Muscle of leg (tissue), 11 donors: Measurements from ENCODE around the gene GMDS. TPM values are rescaled to one million over a fixed set of nuclear protein-coding genes. Genes with fewer than 3 reads are reported as not detected.

Experiments used
- DNase-seq: peaks from one replicate; pipeline ENCODE4 v3.0.0; 2013
- H3K27ac ChIP-seq: one replicate; pipeline ENCODE4 v1.5.1; 2013; ENCODE audit warnings: mild to moderate bottlenecking, low read length, control low read depth
- H3K27me3 ChIP-seq: one replicate; pipeline ENCODE4 v1.6.1; 2013; ENCODE audit warnings: low read length; ENCODE audit not compliant: control insufficient read depth, insufficient read depth
- H3K36me3 ChIP-seq: one replicate; pipeline ENCODE4 v1.6.1; 2013; ENCODE audit warnings: low read length; ENCODE audit not compliant: control insufficient read depth, insufficient read depth
- H3K4me1 ChIP-seq: one replicate; pipeline ENCODE4 v1.6.1; 2013; ENCODE audit warnings: low read length; ENCODE audit not compliant: control insufficient read depth, insufficient read depth
- H3K4me3 ChIP-seq: one replicate; pipeline ENCODE4 v1.5.1; 2013; ENCODE audit warnings: low read length, control low read depth
- H3K9me3 ChIP-seq: replicated peaks from 2 replicates; pipeline ENCODE4 v1.6.1; 2013; ENCODE audit warnings: low read depth, low read length; ENCODE audit not compliant: control insufficient read depth
- whole genome bisulfite sequencing: methylation state at CpG from one replicate; pipeline ENCODE4 v1.1.5; 2013; ENCODE audit warnings: missing lambda C conversion rate; ENCODE audit not compliant: insufficient coverage; 5-methylcytosine and 5-hydroxymethylcytosine counted together
- polyA plus RNA-seq, 8 donors: library from polyadenylated mRNA; unstranded; fragments of 120-200 nt; gene quantifications; one replicate each; pipeline versions ENCODE4 v1.2.1 to v1.2.3, GENCODE V29; 2013; ENCODE audit warnings: inconsistent platforms in 1 of 8, low replicate concordance in 1 of 8; ENCODE audit not compliant: insufficient read length in 8 of 8, insufficient read depth in 1 of 8
- total RNA-seq: library from RNA; stranded (reverse); fragments of 120-200 nt; gene quantifications from one replicate; pipeline ENCODE4 v1.2.4, GENCODE V29; 2013

GMDS gene
- total and polyA plus RNA-seq, 9 donors, result 3.9 to 17.0 (median 11.9) TPM

DNA sequence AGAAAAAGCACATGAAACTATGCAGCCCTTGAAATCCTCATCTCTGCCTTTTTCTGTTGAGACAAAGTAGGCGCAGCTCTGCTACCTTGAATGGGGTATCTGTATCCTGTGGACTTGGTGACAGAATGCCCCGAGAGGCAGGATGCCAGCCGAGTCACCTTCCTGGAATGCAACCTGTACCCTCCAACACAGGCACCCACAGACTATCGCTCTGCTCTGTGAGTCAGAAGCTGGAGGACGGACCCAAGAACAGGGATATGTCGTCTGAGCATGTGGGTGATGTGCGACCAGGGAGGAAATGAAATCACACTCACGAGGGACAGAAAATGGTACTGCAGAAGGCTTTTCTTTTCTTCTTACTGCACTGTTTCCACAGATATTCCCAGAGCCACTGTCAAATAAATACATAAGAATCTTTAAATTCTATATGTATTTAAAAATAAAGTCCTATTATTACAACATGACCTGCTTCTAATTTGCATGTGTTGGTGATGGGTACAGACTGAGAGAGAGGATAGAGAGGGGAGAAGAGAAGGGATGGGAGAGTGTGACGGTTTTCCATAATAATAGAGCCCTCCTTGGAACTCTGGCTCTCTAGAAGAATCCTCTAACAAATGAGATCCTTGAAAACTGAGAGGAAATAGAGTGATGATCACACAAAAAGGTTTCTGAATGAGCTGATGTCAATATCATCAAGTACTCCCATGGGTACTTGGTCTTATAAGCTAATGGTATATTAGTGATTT, 327.6 kb downstream of the GMDS start:
- no peaks in the 10 kb centered on the region for H3K27me3 ChIP-seq
- H3K36me3 ChIP-seq, result no peaks in the 10 kb centered on the region
- H3K4me1 ChIP-seq, result no peaks in the 10 kb centered on the region
- H3K27ac ChIP-seq, result no peak overlapping the region
- H3K9me3 ChIP-seq, result no peaks in the 10 kb centered on the region
- no CpG with 5 or more reads among the region's 9 CpGs for WGBS
- no peak for DNase-seq
- no peak overlapping the region for H3K4me3 ChIP-seq

DNA sequence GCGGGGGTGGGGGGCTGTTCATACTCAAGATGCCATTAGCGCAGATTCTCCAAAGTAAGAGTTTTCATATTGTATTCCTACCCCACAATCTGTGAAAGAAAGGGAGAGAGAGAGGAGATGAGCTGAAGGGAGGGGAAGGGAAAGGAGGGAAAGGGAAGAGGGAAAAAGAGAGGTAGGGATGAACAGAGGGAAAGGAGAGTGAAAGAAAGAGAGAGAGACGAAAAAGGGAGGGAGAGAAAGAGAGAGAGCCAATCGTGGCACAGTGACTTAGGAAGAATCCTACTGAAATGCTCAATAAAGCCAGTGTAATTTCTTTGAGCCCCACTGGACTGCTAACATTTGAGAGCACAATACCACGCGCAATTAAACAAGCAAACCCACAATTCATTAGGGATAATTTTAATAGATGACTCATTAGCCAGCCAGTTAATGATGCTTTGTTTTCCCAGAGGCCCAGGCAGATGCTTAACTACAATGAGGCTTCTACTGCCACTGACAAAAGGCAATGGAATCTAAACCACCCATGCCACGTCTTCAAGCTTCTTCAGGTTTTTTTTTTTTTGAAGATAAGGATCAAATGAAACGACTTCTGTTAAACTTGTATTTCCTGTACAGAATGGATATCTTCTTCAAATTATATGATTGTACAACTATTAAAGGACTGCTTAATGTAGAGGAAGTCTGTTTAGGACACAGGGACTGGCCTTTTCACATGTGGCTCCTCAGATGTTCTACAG, 328.9 kb downstream of the GMDS start:
- DNase-seq, result no peak

DNA sequence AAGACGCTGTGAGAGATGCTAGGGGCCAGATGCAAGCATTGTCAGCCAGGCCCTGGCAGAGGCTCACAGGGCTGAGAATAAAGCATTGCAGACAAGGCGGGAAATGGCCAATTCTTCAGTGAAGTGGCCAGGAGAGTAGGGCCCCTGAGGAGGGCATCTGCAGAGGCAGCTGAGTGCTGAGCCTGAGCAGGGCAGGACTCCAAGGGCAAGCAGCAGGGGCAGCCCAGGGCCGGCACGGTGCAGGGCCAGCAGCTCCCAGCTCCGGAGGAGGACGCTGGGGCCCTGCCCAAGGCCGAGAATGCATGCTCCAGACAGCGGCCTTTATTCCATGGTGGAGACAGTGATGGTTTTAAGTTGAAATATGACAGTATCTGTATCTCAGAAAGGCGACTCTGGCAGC, 330.2 kb downstream of the GMDS start:
- Histone ChIP-seq H3K4me1 (no peaks in the 10 kb centered on the region), H3K9me3 (no peaks in the 10 kb centered on the region), H3K4me3 (no peak overlapping the region), H3K36me3 (no peaks in the 10 kb centered on the region), H3K27me3 (no peaks in the 10 kb centered on the region), H3K27ac (no peak overlapping the region)
- no peak for DNase-seq
- 85% methylated on average over 9 of the region's 9 CpGs for WGBS

More for the DNA sequence above, 328.9 kb downstream of the GMDS start:
- Histone ChIP-seq H3K4me3 (no peak overlapping the region), H3K9me3 (no peaks in the 10 kb centered on the region), H3K36me3 (no peaks in the 10 kb centered on the region), H3K4me1 (no peaks in the 10 kb centered on the region), H3K27me3 (no peaks in the 10 kb centered on the region), H3K27ac (no peak overlapping the region)
- WGBS, result 70% methylated on average over 1 of the region's 8 CpGs

DNA sequence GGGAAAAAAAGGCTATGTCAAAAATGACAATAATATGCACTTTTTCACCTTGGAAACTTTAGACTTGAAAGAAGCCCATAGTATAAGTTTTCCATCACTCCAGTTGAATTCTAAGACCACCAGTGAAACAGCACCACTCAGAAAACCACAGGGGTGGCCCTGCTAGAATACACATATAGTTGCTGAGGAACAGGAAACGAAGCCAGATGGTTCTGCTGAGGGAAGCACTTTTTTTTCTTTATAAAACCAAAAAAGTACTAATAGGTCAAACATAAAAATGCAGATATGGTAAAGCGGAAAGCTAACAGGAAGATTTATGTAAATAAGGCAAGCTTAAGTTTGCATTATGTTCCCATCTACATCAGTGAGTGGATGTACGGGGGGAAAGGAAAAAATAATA, 331.8 kb downstream of the GMDS start:
- DNase-seq, result peak; percentile 25
- Histone ChIP-seq H3K27me3 (no peaks in the 10 kb centered on the region), H3K36me3 (no peaks in the 10 kb centered on the region), H3K4me3 (no peak overlapping the region), H3K27ac (no peak overlapping the region), H3K9me3 (no peaks in the 10 kb centered on the region), H3K4me1 (no peaks in the 10 kb centered on the region)
- no CpG with 5 or more reads among the region's 3 CpGs for WGBS

DNA sequence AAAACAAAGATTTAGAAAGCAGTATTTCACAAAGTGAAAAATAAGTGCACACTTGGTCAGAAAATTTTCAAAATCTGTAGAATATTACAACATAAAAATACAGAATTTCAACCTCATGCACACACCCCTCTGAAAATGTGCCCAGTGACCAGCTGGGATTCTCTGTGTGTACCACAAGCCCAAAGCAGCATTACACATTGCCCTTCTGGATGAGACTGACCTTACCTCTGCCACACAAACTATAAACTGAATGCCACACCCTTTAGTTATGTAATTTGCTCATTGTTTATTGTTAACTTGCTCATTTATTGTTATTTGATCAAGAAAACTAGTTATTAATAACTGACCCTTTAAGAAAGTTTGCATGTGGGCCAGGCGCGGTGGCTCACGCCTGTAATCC, 332.7 kb downstream of the GMDS start:
- H3K27me3 ChIP-seq, result no peaks in the 10 kb centered on the region
- no peak overlapping the region for H3K4me3 ChIP-seq
- H3K4me1 ChIP-seq, result no peaks in the 10 kb centered on the region
- no peaks in the 10 kb centered on the region for H3K36me3 ChIP-seq
- DNase-seq, result no peak
- H3K27ac ChIP-seq, result no peak overlapping the region
- H3K9me3 ChIP-seq, result no peaks in the 10 kb centered on the region
- no CpG with 5 or more reads among the region's 3 CpGs for WGBS

DNA sequence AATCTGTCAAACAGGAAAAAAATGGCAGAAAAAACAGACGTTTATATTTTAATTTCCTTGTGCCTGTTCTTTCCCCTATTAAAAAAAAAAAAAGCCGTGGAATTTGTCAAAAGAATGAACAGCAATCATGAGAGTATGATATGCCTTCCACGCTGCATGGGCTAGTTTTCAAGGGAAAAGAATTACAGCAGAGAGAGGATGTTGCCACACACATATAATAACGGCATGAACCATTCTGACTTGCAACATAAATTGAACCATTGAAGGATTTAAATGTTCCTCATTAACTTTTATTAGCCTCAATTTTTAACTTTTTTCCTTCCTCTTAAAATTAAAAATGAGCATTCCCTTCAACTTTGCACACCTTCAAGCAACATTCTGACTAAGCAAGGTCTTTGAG, 333.9 kb downstream of the GMDS start:
- no peaks in the 10 kb centered on the region for H3K36me3 ChIP-seq
- no peaks in the 10 kb centered on the region for H3K9me3 ChIP-seq
- no peak overlapping the region for H3K27ac ChIP-seq
- no peaks in the 10 kb centered on the region for H3K4me1 ChIP-seq
- no peak overlapping the region for H3K4me3 ChIP-seq
- no peaks in the 10 kb centered on the region for H3K27me3 ChIP-seq
- WGBS, result no CpG with 5 or more reads among the region's 4 CpGs
- no peak for DNase-seq

DNA sequence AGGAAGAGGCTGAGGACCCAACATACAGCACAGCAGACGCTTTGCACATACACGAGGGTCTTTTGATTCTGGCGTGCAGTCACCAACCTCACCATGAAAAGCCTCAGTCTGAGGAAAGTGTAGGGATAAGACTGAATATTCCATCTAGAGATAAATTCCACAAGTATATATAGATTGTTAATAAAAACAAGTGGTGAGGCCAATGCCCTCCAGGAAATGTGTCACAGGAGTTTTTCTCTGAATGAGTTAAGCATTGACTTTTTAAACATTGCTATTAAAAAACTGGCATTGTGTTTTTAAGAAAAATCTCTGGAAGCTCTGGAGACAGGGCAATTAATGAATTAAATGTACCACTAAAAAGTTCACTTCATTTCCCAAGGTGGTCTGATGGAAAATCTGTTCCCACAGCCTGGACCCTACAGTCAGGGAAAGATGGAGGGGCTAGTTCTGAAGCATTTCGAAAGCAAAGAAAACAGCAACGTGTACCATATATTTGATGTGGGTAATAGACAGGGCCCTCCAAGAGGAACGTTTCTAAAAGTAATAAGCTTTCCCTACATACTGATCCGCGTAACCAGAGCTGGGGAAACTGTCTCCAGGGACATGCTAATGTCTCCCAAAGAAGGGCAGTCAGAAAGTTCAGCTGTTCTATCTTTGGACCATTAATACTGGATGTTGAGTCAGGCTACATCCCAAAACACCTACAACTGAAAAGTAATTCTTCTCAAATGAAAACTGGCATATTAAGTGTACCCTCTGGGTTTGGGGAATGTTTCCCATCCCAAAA, 334.6 kb downstream of the GMDS start:
- H3K4me1 ChIP-seq, result no peaks in the 10 kb centered on the region
- DNase-seq, result peak; percentile 27
- no peaks in the 10 kb centered on the region for H3K9me3 ChIP-seq
- H3K4me3 ChIP-seq, result no peak overlapping the region
- WGBS, result no CpG with 5 or more reads among the region's 8 CpGs
- H3K27ac ChIP-seq, result no peak overlapping the region
- no peaks in the 10 kb centered on the region for H3K27me3 ChIP-seq
- H3K36me3 ChIP-seq, result no peaks in the 10 kb centered on the region

DNA sequence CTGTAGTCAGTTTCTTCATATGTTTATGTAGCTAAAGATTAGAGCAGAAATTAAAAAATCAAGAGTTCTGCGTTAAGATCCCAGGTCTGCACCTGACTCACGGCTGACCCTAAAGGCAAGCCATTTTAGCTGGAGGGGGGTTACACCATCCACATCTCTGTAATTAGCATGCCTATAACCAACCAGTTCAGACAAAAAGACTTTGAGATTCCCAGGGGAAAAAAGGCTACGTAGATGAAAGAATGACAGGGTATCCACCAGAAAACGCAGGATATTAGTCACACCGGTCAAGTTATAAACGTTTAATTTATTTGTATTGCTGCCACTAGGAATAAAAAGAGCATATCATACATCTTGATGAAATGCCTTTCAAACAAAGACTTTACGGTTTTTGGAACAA, 336.6 kb downstream of the GMDS start:
- Histone ChIP-seq H3K36me3 (no peaks in the 10 kb centered on the region), H3K27ac (no peak overlapping the region), H3K4me1 (peaks cover 2% of the 10 kb centered on the region), H3K27me3 (no peaks in the 10 kb centered on the region), H3K9me3 (no peaks in the 10 kb centered on the region), H3K4me3 (no peak overlapping the region)
- no peak for DNase-seq
- WGBS, result 100% methylated on average over 1 of the region's 7 CpGs

DNA sequence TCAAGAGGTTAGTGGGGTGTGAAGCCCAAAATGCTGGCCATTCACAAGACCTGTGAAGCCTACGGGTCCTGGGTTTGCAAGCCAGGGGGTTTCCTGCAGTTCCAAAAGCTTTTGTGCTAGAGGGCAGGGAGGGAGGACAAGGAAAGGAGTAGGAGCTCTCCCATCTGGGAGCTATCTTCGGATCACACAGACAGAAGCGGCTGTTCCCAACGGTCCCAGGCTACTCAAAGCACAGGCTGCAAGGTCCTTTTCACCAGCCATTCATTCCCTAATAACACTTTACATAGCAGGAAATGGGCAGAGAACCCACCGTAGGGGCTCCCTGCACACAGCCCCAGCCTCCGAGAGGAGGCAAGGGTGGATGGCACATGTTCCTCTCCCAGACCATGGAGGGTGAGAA, 338.8 kb downstream of the GMDS start:
- Histone ChIP-seq H3K4me1 (peaks cover 2% of the 10 kb centered on the region), H3K27ac (no peak overlapping the region), H3K36me3 (no peaks in the 10 kb centered on the region), H3K4me3 (no peak overlapping the region), H3K27me3 (no peaks in the 10 kb centered on the region), H3K9me3 (no peaks in the 10 kb centered on the region)
- no peak for DNase-seq
- WGBS, result 71% methylated on average over 5 of the region's 6 CpGs

DNA sequence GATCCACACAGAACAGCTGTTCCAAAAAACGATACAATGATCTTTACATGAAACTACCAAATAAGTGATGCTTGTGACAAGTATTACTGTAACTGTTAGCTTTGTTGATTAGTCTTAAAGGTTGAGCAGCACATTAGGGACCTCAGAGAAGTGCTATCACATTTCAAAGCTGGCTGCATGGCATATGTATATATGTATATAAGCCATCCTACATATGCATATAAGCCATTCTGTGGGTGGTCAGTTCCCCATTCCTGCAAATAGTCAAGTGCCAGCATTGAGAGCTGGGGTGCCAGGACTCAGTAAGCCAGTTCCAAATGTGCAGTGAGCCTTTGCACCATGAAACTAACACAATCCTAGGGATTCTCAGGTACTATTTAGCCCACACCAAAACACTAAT, 339.4 kb downstream of the GMDS start:
- H3K27me3 ChIP-seq, result no peaks in the 10 kb centered on the region
- H3K4me1 ChIP-seq, result peaks cover 2% of the 10 kb centered on the region
- no peaks in the 10 kb centered on the region for H3K36me3 ChIP-seq
- no peak overlapping the region for H3K27ac ChIP-seq
- H3K4me3 ChIP-seq, result no peak overlapping the region
- no peak for DNase-seq
- no CpG with 5 or more reads among the region's 1 CpG for WGBS
- H3K9me3 ChIP-seq, result no peaks in the 10 kb centered on the region
